Measurements from ENCODE around the gene IFITM5. TPM values are rescaled to one million over a fixed set of nuclear protein-coding genes. Genes with fewer than 3 reads are reported as not detected.

IFITM5 gene
- total RNA-seq (under 1 TPM in 1 of 5 donors, not detected in 4; 0.73 TPM), polyA plus RNA-seq (not detected)
- long read RNA-seq, donor 1: 0 reads
- long read RNA-seq, donor 2: 0 reads
- long read RNA-seq, donor 3: 0 reads
- long read RNA-seq, donor 4: 0 reads
- long read RNA-seq, donor 5: 0 reads
- long read RNA-seq, donor 6: 0 reads
- long read RNA-seq, donor 7: 0 reads
- long read RNA-seq, donor 8: 0 reads
- long read RNA-seq, donor 9: 0 reads
- long read RNA-seq, donor 10: 0 reads

GRCh38 chr11:299081-299891 is at the start of gene IFITM5:
IFITM5 (minus strand) TSS chr11:299526; CDS start chr11:299490, 36 bp downstream.
- H3K36me3 ChIP-seq: peaks cover 0 to 10% (median 8%) of the 10 kb centered on the region in 4 donors
- H3K27ac ChIP-seq: peak within 1 kb of the TSS in 1 of 5 donors; percentile 14
- DNase-seq: no peak
- peaks cover 0 to 23% (median 6%) of the 10 kb centered on the region in 4 donors for H3K4me1 ChIP-seq
- H3K4me3 ChIP-seq: no peak within 1 kb of the TSS
- H3K27me3 ChIP-seq: peaks cover 12 to 50% (median 30%) of the 10 kb centered on the region in 3 donors
- no peaks in the 10 kb centered on the region for H3K9me3 ChIP-seq
- intact Hi-C loops (cut with DNase I; ENCODE audit: low total_unique reads): no loop called here
- WGBS, 5 donors: 59 to 79% (median 68%) methylated on average over 24 to 40 of the region's 40 CpGs
- TF ChIP-seq POLR2AphosphoS5 (IDR thresholded peaks at IDR 0.05) (no peak), CTCF (IDR thresholded peaks at IDR 0.05) (no peak), POLR2A (IDR thresholded peaks at IDR 0.05) (no peak), EP300 (IDR thresholded peaks at IDR 0.05) (no peak)

GRCh38 chr11:346529-346928 is 47.2 kb upstream of the IFITM5 start:
- WGBS, 5 donors: 74 to 83% (median 77%) methylated on average over 3 of the region's 3 CpGs

GRCh38 chr11:344836-345578 is 45.7 kb upstream of the IFITM5 start:
- peaks cover 0 to 4% (median 0%) of the 10 kb centered on the region in 3 donors for H3K27me3 ChIP-seq
- no peak for DNase-seq
- no peak overlapping the region for H3K4me3 ChIP-seq
- peaks cover 0 to 4% (median 0%) of the 10 kb centered on the region in 4 donors for H3K4me1 ChIP-seq
- no peak for TF ChIP-seq POLR2AphosphoS5 (IDR thresholded peaks at IDR 0.05)
- no peak for TF ChIP-seq EP300 (IDR thresholded peaks at IDR 0.05)
- no peak for TF ChIP-seq CTCF (IDR thresholded peaks at IDR 0.05)
- TF ChIP-seq POLR2A (IDR thresholded peaks at IDR 0.05): no peak
- H3K36me3 ChIP-seq: no peaks in the 10 kb centered on the region
- intact Hi-C loops (cut with DNase I; ENCODE audit: low total_unique reads): no loop called here
- no peaks in the 10 kb centered on the region for H3K9me3 ChIP-seq
- no peak overlapping the region for H3K27ac ChIP-seq
- WGBS, 5 donors: 89 to 91% (median 90%) methylated on average over 11 of the region's 11 CpGs

More at GRCh38 chr11:346529-346928, 47.2 kb upstream of the IFITM5 start:
- DNase-seq: no peak
- H3K36me3 ChIP-seq: no peaks in the 10 kb centered on the region
- TF ChIP-seq EP300 (IDR thresholded peaks at IDR 0.05) (no peak), CTCF (IDR thresholded peaks at IDR 0.05) (no peak), POLR2A (IDR thresholded peaks at IDR 0.05) (no peak), POLR2AphosphoS5 (IDR thresholded peaks at IDR 0.05) (no peak)
- no peaks in the 10 kb centered on the region for H3K9me3 ChIP-seq
- H3K4me1 ChIP-seq: peaks cover 0 to 10% (median 0%) of the 10 kb centered on the region in 4 donors
- peaks cover 0 to 4% (median 0%) of the 10 kb centered on the region in 3 donors for H3K27me3 ChIP-seq
- H3K4me3 ChIP-seq: no peak overlapping the region
- no peak overlapping the region for H3K27ac ChIP-seq
- intact Hi-C loops (cut with DNase I; ENCODE audit: low total_unique reads): no loop called here

GRCh38 chr11:342328-342727 is 43.0 kb upstream of the IFITM5 start:
- no peaks in the 10 kb centered on the region for H3K9me3 ChIP-seq
- H3K36me3 ChIP-seq: no peaks in the 10 kb centered on the region
- no peak overlapping the region for H3K27ac ChIP-seq
- H3K4me1 ChIP-seq: peaks cover 0 to 4% (median 0%) of the 10 kb centered on the region in 4 donors
- TF ChIP-seq POLR2AphosphoS5 (IDR thresholded peaks at IDR 0.05) (no peak), CTCF (IDR thresholded peaks at IDR 0.05) (no peak), POLR2A (IDR thresholded peaks at IDR 0.05) (no peak), EP300 (IDR thresholded peaks at IDR 0.05) (no peak)
- H3K27me3 ChIP-seq: no peaks in the 10 kb centered on the region
- WGBS, 5 donors: 73 to 80% (median 77%) methylated on average over 3 of the region's 3 CpGs
- H3K4me3 ChIP-seq: no peak overlapping the region
- peak in 1 of 2 donors; percentile 6 for DNase-seq
- intact Hi-C loops (cut with DNase I; ENCODE audit: low total_unique reads): no loop called here
